Stimulated activated CD4-positive, alpha-beta T cell treated with anti-CD3 and anti-CD28 coated beads, Interleukin-1b, Interleukin-23, amount 100 ng/mL, for 48 hours (primary cell): ENCODE results near the gene HOXD9.

Source experiments
- DNase-seq: peaks from one replicate; pipeline ENCODE4 v3.0.0-alpha.2; 2020

Gene HOXD9

DNA sequence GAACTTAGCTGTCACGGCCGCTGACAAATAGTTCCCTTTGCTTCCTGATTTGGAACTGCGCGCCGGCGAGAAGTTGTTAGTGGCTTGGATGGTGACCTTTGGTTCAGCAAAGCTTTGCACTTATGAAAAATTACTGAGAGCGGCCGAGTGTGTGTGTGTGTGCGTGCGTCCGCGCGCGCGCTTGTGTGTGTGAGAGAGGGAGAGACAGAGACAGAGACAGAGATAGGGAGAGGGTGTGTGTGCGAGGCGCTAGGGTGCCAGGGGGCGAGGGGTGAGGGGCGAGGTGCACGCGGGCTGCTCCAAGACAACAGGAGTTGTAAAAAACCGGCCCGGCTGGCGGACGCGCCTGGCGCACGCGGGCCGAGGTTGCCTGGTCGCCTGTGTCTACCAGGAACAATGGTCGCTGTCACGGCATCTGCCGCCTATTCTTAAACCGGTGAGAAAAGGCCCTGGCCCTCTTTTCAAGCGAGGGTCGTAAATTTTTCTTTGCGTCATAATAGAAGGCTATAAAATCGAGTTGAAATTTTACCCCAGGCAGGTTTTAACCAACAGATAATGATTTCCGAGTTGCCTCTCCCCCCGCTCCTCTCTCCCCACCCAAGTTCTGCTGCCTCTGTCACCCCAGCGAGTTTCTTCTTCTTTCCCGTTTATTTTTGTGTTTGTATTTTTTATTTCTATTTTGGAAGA, 35.1 kb downstream of the HOXD9 start:
- DNase-seq: no peak

- DNase-seq: no peak
Measured at GRCh38 chr2:176158186-176158591, 35.7 kb downstream of the HOXD9 start.

DNA sequence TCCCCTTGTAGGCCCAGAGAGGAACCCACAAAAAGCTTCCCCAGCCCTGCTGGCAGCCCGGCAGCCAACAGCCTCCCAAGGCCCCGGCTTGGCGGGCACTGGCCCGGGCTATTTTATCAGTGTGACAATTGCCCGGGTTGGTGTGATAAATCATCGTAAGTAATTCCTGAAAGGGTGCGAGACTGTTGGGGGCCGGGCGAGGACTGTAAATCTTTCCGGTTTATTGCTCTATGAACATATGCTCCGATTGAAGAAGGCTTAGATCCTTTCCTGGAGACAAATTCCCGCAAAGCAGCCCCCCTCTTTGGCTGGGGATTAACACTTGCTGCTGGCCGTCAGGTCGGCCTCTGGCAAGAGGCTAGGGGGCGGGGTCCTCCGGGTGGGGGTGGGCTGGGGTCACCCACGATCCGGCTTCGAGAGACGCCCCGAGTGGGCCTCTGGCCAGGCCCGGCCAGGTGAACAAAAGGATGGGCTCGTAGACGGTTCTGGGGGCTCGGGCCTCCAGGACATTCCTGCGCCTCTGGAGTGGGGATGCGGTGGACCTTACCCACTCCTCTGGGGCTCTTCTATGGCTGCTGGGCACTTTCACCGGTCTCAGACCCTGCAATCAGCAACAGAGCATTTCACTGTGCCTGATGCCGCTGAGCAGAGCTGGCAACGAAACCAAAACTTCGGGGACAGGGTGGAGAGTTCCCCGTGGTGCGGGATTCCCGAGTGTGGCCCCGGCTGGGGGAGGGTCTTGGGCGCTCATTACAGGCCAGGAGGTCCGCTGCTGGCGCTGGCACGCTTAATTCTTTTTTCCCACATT, 36.5 kb downstream of the HOXD9 start:
- DNase-seq: no peak

DNA sequence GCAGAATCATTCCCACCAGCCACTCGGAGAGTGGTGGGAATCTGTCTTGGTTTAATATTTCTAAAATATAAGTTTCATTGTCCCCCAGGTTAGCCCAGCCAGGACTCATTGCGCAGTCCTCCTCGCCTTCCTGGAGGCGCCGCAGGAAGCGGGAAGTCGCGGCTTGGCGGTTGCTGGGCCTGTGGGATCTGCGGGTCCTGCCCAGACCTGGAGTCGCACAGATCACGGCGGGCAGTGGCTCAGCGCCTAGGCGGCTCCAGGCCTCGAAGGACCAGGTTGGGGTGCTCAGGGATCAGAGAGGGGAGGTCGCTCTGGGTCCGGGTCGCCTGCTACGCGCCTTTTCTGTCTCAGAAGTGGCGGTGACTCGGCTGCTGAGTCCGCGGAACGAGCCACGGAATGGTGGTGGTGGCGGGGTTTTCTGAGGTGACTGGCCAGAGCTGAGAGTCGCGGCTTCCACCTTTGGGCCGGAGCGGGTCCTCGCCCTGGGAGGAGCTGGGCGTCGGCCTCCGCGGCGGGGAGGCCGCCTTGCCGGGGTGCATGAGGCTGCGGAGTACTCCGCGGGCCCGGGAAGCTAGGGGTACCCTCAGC, 37.2 kb downstream of the HOXD9 start:
- DNase-seq: no peak

GRCh38 chr2:176160251-176160985, 37.9 kb downstream of the HOXD9 start:
- no peak for DNase-seq

DNA sequence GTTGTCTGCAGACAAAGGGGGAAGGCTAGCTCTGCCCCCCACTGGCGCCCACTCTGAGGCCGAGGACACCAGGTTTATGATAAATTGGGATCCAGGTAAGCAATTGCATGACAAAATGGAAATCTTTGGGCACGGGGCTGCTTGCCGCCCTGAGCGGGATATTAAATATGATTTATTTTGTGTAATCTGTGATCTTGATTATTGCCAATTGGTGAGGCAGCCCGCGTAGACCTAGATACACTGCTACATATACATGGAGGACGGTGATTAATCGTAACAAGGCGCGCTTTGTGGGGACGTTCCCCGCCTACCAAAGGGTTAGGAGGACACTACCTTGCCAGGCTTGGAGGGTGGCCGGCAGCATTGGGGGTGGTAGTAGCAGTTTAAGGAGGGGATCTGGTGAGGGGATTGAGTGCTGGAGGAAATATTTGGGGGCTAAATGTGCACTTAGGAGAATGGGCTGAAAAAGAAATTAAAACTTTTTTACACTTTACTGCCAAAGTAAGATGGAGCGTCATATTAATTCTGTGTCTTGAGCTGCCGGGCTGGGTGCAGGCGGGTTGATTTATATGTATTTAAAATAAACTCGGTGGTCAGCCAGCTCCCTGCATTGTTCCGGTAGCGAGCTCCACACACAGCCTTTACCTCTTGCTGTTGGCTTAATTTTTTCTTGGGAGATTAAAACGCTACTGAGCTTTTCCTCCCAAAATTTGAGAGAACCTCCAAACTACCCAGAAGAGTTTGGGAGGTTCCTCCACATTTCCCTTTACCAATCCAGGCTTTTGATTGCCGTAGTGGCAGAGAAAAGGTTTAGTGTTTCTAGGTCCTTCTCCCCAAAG, 38.7 kb downstream of the HOXD9 start:
- no peak for DNase-seq

- no peak for DNase-seq
Measured at GRCh38 chr2:176161825-176162626, 39.5 kb downstream of the HOXD9 start.

GRCh38 chr2:176162911-176163671, 40.6 kb downstream of the HOXD9 start:
- DNase-seq: no peak

DNA sequence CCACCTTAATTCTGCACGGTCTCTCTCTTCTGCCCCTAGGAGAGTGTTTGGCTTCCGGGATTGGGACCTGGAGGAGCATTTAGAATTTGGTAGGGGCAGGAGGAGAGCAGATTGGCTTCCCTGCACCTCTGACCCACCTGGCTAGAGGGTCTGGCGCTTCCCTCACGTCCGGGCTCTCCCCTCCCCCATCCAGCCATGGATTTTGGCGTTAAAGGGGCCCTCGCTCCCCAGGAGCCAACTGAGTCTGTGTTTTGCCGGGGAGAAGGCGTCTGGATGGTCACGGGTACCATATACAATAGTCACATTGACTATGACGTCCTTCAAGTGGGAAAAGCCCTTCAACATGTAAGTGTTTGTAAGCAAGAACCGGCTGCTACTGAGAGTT, 41.1 kb downstream of the HOXD9 start:
- DNase-seq: no peak

GRCh38 chr2:176164201-176164600, 41.7 kb downstream of the HOXD9 start:
- no peak for DNase-seq

GRCh38 chr2:176164611-176165369, 42.3 kb downstream of the HOXD9 start:
- DNase-seq: no peak

DNA sequence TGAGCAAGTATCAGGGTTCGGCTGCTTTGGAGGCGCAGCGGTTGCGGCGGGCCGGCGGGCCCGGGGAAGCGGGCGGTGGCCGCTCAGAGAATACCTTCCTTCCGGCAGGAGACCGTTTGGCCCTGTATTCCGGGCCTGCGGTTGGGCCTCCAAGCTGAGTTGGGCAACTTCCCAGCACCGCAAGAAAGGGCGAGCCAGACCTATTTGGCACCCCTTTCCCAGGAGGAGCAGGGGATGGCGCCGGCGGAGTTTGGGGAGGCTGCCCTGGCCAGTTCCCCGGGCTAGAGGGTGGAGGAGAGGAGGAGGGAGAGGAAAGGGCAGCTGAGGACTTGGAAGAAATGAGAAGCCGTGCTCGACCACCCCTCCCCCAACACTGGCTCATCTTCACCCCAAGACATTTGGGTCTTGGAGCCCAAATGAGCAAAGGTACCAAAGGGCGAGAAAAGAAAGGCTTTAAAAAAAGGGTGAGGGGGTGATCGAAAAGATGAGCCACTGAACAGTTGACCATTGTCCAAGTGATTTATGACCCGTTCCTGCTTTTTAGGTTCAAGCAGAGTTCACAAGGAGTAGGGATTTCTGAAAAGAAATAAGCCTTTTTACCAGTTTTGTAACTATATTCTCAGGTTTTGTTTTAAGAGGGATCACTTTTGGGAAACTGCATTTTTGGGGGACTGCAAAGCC, 43.0 kb downstream of the HOXD9 start:
- no peak for DNase-seq

DNA sequence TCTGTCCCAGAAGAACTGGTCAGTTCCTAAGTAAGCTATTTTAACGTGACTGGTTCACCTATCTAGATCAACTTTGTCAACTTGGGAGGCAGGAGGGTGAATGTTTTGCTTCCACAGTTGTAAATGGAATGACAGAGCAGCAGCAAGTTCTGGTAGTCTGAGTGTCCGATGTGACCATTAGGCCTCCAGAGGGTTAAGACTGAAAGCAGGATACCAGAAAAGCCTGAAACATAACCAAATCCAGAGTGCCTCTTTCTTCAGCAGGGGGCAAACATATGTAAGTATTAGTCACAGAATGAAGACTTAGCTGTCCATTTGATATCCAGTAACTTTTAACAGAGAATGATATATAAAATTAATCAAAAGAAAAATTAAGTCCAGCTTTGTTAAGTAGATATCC, 43.8 kb downstream of the HOXD9 start:
- no peak for DNase-seq

DNA sequence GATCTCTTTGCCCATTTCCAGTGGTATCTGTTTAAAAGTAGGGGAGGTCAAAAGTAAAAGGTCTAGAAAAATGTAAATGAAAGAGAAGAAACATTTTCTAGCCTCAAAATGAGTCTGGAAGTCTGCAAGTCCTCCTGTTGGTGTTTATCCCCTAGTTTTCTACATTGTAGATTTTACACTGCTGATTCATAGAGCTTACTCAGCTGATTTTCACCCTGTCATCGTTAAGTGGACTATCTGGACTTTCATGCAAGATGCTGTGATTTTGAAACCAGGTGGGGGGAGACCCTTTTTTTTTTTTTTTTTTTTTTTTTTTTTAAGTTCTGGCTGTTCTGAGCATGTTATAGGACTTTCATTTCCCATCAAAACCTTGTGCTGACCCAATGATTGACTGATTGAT, 44.9 kb downstream of the HOXD9 start:
- no peak for DNase-seq

- DNase-seq: no peak
Measured at GRCh38 chr2:176169181-176169580, 46.7 kb downstream of the HOXD9 start.

DNA sequence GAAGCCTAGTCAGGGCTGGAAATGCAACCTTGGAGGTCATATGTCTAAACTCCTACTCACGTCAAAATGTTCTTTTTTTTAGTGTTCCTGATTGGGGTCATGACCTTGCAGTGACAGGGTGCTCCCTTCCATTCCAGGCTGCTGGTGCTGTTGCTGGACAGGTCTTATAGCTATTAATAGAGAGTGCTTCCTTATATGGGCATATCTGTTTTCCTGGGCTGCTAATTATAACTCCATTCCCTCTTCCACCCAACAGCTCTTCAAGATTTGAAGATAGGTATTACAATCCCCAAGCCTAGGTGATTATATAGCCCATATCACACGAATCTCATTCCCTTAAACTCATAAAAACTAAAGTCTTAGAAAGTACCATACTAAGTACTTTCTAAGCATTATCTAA, 47.2 kb downstream of the HOXD9 start:
- no peak for DNase-seq

- DNase-seq: no peak
Measured at GRCh38 chr2:176170602-176171305, 48.2 kb downstream of the HOXD9 start.

DNA sequence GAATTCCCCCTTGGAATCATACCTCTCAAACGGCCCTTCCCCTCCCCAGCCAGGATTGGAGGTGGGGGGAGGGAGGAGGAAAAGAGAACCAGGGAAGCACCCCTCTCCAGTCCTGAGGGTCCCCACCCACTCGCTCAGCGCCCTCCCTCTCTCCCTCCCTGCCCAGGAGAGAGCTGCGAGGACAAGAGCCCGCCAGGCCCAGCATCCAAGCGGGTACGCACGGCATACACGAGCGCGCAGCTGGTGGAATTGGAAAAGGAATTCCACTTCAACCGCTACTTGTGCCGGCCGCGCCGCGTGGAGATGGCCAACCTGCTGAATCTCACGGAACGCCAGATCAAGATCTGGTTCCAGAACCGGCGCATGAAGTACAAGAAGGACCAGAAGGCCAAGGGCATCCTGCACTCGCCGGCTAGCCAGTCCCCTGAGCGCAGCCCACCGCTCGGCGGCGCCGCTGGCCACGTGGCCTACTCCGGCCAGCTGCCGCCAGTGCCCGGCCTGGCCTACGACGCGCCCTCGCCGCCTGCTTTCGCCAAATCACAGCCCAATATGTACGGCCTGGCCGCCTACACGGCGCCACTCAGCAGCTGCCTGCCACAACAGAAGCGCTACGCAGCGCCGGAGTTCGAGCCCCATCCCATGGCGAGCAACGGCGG, 49.0 kb downstream of the HOXD9 start:
- DNase-seq: no peak
